Bronchial epithelial cell (primary cell): Measurements from ENCODE around the gene SEC22A. TPM values are rescaled to one million over a fixed set of nuclear protein-coding genes. Genes with fewer than 3 reads are reported as not detected.

ENCODE experiments used
- DNase-seq: peaks from one replicate; pipeline ENCODE4 v3.0.0-alpha.2; 2010; ENCODE audit warnings: low read depth
- FAIRE-seq: peaks from 2 replicates; lab custom pipeline; 2011; peaks lifted over from hg19 to GRCh38; lab: Jason Lieb, UNC
- H3K27me3 ChIP-seq: 2 replicates; pipeline ENCODE4 v1.5.1; 2011; ENCODE audit warnings: low read length; ENCODE audit not compliant: control insufficient read depth, insufficient read depth
- H3K36me3 ChIP-seq: 2 replicates; pipeline ENCODE4 v1.5.1; 2011; ENCODE audit warnings: low read length; ENCODE audit not compliant: control insufficient read depth, insufficient read depth
- H3K4me3 ChIP-seq: 2 replicates; pipeline ENCODE4 v1.5.1; 2011; ENCODE audit warnings: mild to moderate bottlenecking, low read depth, low read length, control low read depth
- total RNA-seq: library from RNA; depleted of rRNA; stranded (reverse); fragments of >200 nt; gene quantifications from 2 replicates; pipeline ENCODE4 v1.2.1, GENCODE V29; 2014
- TF ChIP-seq, protein P1 (sequence below): IDR thresholded peaks from 2 replicates; pipeline ENCODE4 v1.5.1; 2011; ENCODE audit warnings: mild to moderate bottlenecking, moderate library complexity, low read length, control low read depth, inconsistent platforms; ENCODE audit not compliant: insufficient read depth, severe bottlenecking

SEC22A gene
- total RNA-seq, 1 donor from 2014 or later = 44.0 TPM

DNA sequence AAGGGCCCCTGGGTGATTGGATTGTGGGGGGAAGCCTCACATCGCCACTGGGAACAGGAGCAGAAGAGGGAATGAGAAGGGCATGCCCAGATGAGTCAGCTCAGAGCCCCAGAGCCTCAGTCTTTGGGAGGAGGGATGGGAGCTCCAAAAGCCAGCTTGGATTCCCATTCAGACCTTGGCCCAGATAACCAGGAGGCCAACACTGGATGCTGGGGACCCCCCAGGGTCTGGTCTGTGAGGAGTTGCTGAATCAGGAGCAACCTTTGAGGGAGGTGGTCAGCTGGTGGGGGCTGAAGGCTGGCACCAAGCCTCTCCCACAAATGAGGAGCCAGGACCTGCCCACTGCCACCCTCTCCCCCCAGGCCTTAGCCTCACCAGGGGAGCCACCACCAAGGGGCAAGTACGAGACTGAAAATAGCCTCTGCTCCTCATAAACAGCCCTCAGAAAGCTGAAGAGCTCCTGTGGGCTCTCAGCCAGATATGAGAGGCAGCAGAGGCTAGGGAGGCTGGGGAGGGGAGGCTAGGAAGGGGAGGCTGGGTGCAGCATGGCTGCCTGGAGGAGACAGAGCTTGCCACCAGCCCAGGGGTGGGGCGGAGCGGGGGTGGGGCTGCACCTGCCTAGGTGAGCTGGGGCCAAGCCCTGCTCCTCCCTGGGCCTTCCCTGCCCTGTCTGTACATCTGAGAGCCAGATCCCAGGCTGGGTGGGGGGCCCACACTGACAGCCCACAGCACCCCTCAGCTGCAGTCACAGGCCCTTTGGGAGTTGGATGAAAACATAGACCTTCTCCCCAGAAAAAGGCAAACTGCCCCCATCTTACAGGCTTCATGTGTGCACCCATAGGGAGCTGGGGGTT is 99.8 kb downstream of the SEC22A start:
- FAIRE-seq = no peak
- TF ChIP-seq, protein P1, sequence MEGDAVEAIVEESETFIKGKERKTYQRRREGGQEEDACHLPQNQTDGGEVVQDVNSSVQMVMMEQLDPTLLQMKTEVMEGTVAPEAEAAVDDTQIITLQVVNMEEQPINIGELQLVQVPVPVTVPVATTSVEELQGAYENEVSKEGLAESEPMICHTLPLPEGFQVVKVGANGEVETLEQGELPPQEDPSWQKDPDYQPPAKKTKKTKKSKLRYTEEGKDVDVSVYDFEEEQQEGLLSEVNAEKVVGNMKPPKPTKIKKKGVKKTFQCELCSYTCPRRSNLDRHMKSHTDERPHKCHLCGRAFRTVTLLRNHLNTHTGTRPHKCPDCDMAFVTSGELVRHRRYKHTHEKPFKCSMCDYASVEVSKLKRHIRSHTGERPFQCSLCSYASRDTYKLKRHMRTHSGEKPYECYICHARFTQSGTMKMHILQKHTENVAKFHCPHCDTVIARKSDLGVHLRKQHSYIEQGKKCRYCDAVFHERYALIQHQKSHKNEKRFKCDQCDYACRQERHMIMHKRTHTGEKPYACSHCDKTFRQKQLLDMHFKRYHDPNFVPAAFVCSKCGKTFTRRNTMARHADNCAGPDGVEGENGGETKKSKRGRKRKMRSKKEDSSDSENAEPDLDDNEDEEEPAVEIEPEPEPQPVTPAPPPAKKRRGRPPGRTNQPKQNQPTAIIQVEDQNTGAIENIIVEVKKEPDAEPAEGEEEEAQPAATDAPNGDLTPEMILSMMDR = no peak
- DNase-seq = peak; percentile 5

GRCh38 chr3:123302961-123303360 is 101.2 kb downstream of the SEC22A start:
- DNase-seq (no peak), FAIRE-seq (no peak)
- Histone ChIP-seq H3K4me3 (no peak overlapping the region), H3K27me3 (no peaks in the 10 kb centered on the region), H3K36me3 (no peaks in the 10 kb centered on the region)
- TF ChIP-seq, protein P1 = no peak

More for the DNA sequence above, 99.8 kb downstream of the SEC22A start:
- no peak overlapping the region for H3K4me3 ChIP-seq
- H3K36me3 ChIP-seq = no peaks in the 10 kb centered on the region
- H3K27me3 ChIP-seq = no peaks in the 10 kb centered on the region

DNA sequence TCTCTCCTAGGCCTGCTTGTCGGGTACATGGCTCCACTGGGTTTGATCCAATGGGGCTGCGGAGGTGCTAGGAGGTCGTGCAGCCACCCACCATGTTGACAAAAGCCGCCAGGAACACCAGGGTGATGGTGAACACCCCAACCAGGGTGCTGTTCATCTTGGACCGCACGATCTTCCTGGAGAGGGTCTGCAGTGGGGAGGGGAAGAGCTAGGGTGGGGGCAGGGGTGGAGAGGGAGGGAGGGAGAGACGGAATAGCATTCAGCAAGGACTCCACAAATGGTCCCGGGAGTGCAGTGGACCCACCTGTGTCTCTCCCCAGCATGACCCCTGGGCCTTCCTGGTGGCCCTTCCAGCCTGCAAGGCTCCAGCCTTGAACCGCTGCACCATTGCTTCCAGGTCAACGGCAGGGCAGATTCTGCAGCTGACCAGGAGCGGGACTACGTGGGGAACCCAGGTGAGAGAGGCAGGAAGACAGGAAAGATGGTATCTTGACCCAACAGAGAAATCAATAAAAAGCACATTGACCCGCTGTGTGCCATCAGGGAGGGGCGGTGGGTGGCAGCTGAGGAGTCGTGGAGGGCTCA is 102.3 kb downstream of the SEC22A start:
- DNase-seq (no peak), FAIRE-seq (no peak)
- Histone ChIP-seq H3K4me3 (no peak overlapping the region), H3K27me3 (no peaks in the 10 kb centered on the region), H3K36me3 (no peaks in the 10 kb centered on the region)
- TF ChIP-seq, protein P1 = no peak

DNA sequence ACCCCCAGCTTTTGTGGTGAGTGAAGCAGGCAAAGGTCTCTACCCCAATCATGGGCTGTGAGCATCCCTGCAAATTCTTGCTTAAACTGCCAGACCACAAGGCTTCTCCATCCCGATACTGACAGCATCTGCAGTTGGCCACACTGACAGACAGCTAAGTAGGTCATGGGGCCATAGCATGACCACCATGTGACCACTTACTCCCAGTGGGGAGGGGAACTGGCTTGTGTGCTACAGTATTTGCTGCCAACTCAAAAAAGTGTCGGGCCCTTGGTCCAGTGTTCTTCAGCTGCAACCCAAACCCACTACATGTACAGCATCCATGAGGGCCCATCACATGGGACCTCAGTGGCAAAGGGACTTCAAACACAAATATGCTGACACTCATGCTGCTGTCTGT is 103.4 kb downstream of the SEC22A start:
- H3K4me3 ChIP-seq = no peak overlapping the region
- TF ChIP-seq, protein P1 = no peak
- FAIRE-seq = peak; percentile 81

DNA sequence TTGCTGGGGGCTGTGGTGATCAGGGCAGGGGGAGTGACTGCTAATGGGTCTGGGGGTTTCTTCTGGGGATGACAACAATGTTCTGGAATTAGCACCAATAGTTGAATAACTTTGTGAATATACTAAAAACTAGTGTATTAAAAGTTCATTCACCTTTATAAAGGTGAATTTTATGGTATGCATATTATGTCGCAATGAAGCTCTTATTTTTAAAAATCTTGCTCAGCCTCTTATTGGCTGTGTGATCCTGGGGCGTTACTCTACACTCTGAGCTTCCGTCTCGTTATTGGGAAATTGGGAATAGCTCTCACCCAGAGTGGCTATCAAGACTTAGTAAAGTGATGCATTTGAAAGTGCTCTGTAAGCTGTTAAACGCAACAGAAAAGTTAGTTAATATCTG is 105.3 kb downstream of the SEC22A start:
- TF ChIP-seq, protein P1 = no peak
- Histone ChIP-seq H3K36me3 (no peaks in the 10 kb centered on the region), H3K27me3 (no peaks in the 10 kb centered on the region), H3K4me3 (no peak overlapping the region)
- FAIRE-seq (no peak), DNase-seq (no peak)

More for the DNA sequence above, 103.4 kb downstream of the SEC22A start:
- Histone ChIP-seq H3K36me3 (no peaks in the 10 kb centered on the region), H3K27me3 (no peaks in the 10 kb centered on the region)
- no peak for DNase-seq
